IMR-90 (cell line): ENCODE measurements around the gene FAM199X. TPM values are rescaled to one million over a fixed set of nuclear protein-coding genes. Genes with fewer than 3 reads are reported as not detected.

ENCODE experiments used
- ATAC-seq: fragments of 200-7000 bp; cut with Tn5 transposase; 2 replicates; pipeline ENCODE4 v1.9.1; 2020; ENCODE audit warnings: low read depth, mild to moderate bottlenecking, moderate library complexity
- BruUV-seq: library from RNA; stranded (reverse); fragments of 400-500 nt; replicated peaks from 2 replicates; lab custom pipeline; 2021; lab: Mats Ljungman, UMichigan
- CTCF ChIA-PET: fragments of 300-600 bp; formaldehyde crosslinking; extraction: SDS; loops from one replicate; lab custom pipeline; 2021; ENCODE audit warnings: antibody characterized with exemption; lab: Yijun Ruan, JAX
- POLR2A ChIA-PET: fragments of 300-600 bp; sonication (Branson Sonifier 250); formaldehyde crosslinking; loops from one replicate; lab custom pipeline; 2022; ENCODE audit warnings: antibody characterized with exemption; ENCODE audit not compliant: unreplicated experiment; lab: Charles Lee
- DNase-seq: peaks from one replicate; pipeline ENCODE4 v3.0.0; 2013
- H2AFZ ChIP-seq: replicated peaks from 2 replicates; pipeline ENCODE3; 2013; ENCODE audit warnings: low read length, mild to moderate bottlenecking; ENCODE audit not compliant: poor library complexity
- H2AK5ac ChIP-seq: 2 replicates; pipeline ENCODE4 v1.6.1; 2013; ENCODE audit warnings: low read depth, low read length, inconsistent platforms
- H2AK9ac ChIP-seq: replicated peaks from 2 replicates; pipeline ENCODE3; 2013; ENCODE audit warnings: mild to moderate bottlenecking, low read depth, low read length, moderate library complexity; ENCODE audit not compliant: poor library complexity
- H2BK120ac ChIP-seq: 2 replicates; pipeline ENCODE4 v1.6.1; 2013; ENCODE audit warnings: low read depth, low read length, inconsistent platforms
- H2BK15ac ChIP-seq: 3 replicates; pipeline ENCODE4 v1.6.1; 2013; ENCODE audit warnings: low read depth, low read length, inconsistent platforms
- H2BK20ac ChIP-seq: 2 replicates; pipeline ENCODE4 v1.6.1; 2013; ENCODE audit warnings: low read depth, mild to moderate bottlenecking, inconsistent platforms, low read length, moderate library complexity
- H2BK5ac ChIP-seq: 2 replicates; pipeline ENCODE4 v1.6.1; 2013; ENCODE audit warnings: mild to moderate bottlenecking, low read depth, low read length, inconsistent platforms; ENCODE audit not compliant: poor library complexity, severe bottlenecking
- H3K14ac ChIP-seq: replicated peaks from 2 replicates; pipeline ENCODE4 v1.6.1; 2013; ENCODE audit warnings: low read depth, low read length, inconsistent platforms
- H3K18ac ChIP-seq: 2 replicates; pipeline ENCODE4 v1.6.1; 2013; ENCODE audit warnings: low read depth, low read length, control low read depth
- H3K23ac ChIP-seq: 2 replicates; pipeline ENCODE4 v1.6.1; 2013; ENCODE audit warnings: low read depth, low read length, inconsistent platforms
- H3K27ac ChIP-seq: 2 replicates; pipeline ENCODE4 v1.5.1; 2013; ENCODE audit warnings: mild to moderate bottlenecking, control low read depth, low read length; ENCODE audit not compliant: insufficient read depth
- H3K27me3 ChIP-seq: 2 replicates; pipeline ENCODE4 v1.6.1; 2013; ENCODE audit warnings: low read length; ENCODE audit not compliant: control insufficient read depth, insufficient read depth
- H3K36me3 ChIP-seq: 2 replicates; pipeline ENCODE4 v1.6.1; 2013; ENCODE audit warnings: low read length, mixed read lengths; ENCODE audit not compliant: control insufficient read depth, insufficient read depth
- H3K4ac ChIP-seq: 2 replicates; pipeline ENCODE4 v1.6.1; 2013; ENCODE audit warnings: low read depth, low read length, inconsistent platforms
- H3K4me1 ChIP-seq: 2 replicates; pipeline ENCODE4 v1.6.1; 2013; ENCODE audit warnings: low read length, mixed read lengths; ENCODE audit not compliant: control insufficient read depth, insufficient read depth
- H3K4me2 ChIP-seq: 2 replicates; pipeline ENCODE4 v1.6.1; 2013; ENCODE audit warnings: low read depth, mild to moderate bottlenecking, control low read depth, low read length, moderate library complexity
- H3K4me3 ChIP-seq: 2 replicates; pipeline ENCODE4 v1.5.1; 2013; ENCODE audit warnings: low read depth, mild to moderate bottlenecking, control low read depth, low read length, moderate library complexity; ENCODE audit not compliant: insufficient read depth
- H3K56ac ChIP-seq: 2 replicates; pipeline ENCODE4 v1.6.1; 2013; ENCODE audit warnings: low read length, inconsistent platforms; ENCODE audit not compliant: insufficient read depth; ENCODE audit errors: extremely low read depth
- H3K79me1 ChIP-seq, 2 experiments: 2 replicates each; pipeline ENCODE4 v1.6.1; 2013; ENCODE audit warnings: low read length in 2 of 2, inconsistent platforms in 1 of 2, low read depth in 1 of 2
- H3K9ac ChIP-seq: 2 replicates; pipeline ENCODE4 v1.6.1; 2013; ENCODE audit warnings: low read depth, low read length, control low read depth
- H3K9me1 ChIP-seq: 2 replicates; pipeline ENCODE4 v1.6.1; 2013; ENCODE audit warnings: low read length, inconsistent platforms; ENCODE audit not compliant: insufficient read depth
- H3K9me3 ChIP-seq: 2 replicates; pipeline ENCODE4 v1.6.1; 2013; ENCODE audit warnings: low read length; ENCODE audit not compliant: control insufficient read depth, insufficient read depth
- H4K20me1 ChIP-seq: 2 replicates; pipeline ENCODE4 v1.6.1; 2013; ENCODE audit warnings: low read length, inconsistent platforms; ENCODE audit not compliant: insufficient read depth
- H4K5ac ChIP-seq: 2 replicates; pipeline ENCODE4 v1.6.1; 2013; ENCODE audit warnings: mild to moderate bottlenecking, low read depth, low read length, control low read depth
- H4K8ac ChIP-seq, 2 experiments: 2 replicates each; pipeline ENCODE4 v1.6.1; 2013; ENCODE audit warnings: low read depth in 2 of 2, low read length in 2 of 2, control low read depth in 1 of 2, inconsistent platforms in 1 of 2
- H4K91ac ChIP-seq: 2 replicates; pipeline ENCODE4 v1.6.1; 2013; ENCODE audit warnings: low read depth, low read length, inconsistent platforms; ENCODE audit not compliant: insufficient read depth
- BHLHE40 ChIP-seq: fragments of 150-350 bp; IDR thresholded peaks from 2 replicates; pipeline ENCODE4 v1.6.1; 2016; ENCODE audit warnings: mild to moderate bottlenecking, low read depth, low read length
- CEBPB ChIP-seq: IDR thresholded peaks from 2 replicates; pipeline ENCODE4 v1.6.1; 2012; ENCODE audit warnings: low read depth, low read length, improper control_type of control experiment
- CHD1 ChIP-seq: IDR thresholded peaks from 2 replicates; pipeline ENCODE4 v1.6.1; 2012; ENCODE audit warnings: low read depth, low read length, improper control_type of control experiment
- FOS ChIP-seq: fragments of 150-350 bp; IDR thresholded peaks from 2 replicates; pipeline ENCODE4 v1.6.1; 2016; ENCODE audit warnings: low read depth, low read length
- MAFK ChIP-seq: IDR thresholded peaks from 2 replicates; pipeline ENCODE4 v1.6.1; 2012; ENCODE audit warnings: low read depth, low read length, improper control_type of control experiment
- MAZ ChIP-seq: IDR thresholded peaks from 2 replicates; pipeline ENCODE4 v1.6.1; 2012; ENCODE audit warnings: low read depth, mild to moderate bottlenecking, low read length, improper control_type of control experiment, moderate library complexity, borderline replicate concordance
- MXI1 ChIP-seq: IDR thresholded peaks from 2 replicates; pipeline ENCODE4 v1.6.1; 2012; ENCODE audit warnings: low read depth, mild to moderate bottlenecking, low read length, moderate library complexity, borderline replicate concordance
- NFE2L2 ChIP-seq: fragments of 150-350 bp; IDR thresholded peaks from 2 replicates; pipeline ENCODE4 v1.6.1; 2016; ENCODE audit warnings: low read depth, mild to moderate bottlenecking, low read length
- POLR2A ChIP-seq: IDR thresholded peaks from 2 replicates; pipeline ENCODE4 v1.6.1; 2012; ENCODE audit warnings: mild to moderate bottlenecking, low read depth, low read length
- RAD21 ChIP-seq: IDR thresholded peaks from 2 replicates; pipeline ENCODE4 v1.6.1; 2012; ENCODE audit warnings: low read length, improper control_type of control experiment
- RCOR1 ChIP-seq: IDR thresholded peaks from 2 replicates; pipeline ENCODE4 v1.6.1; 2012; ENCODE audit warnings: mild to moderate bottlenecking, low read length, improper control_type of control experiment; ENCODE audit not compliant: insufficient replicate concordance
- RFX5 ChIP-seq: IDR thresholded peaks from 2 replicates; pipeline ENCODE4 v1.8.0; 2012; ENCODE audit warnings: low read depth, mild to moderate bottlenecking, low read length, moderate library complexity
- SMC3 ChIP-seq: fragments of 150-350 bp; IDR thresholded peaks from 2 replicates; pipeline ENCODE4 v1.6.1; 2016; ENCODE audit warnings: low read depth, mild to moderate bottlenecking, antibody characterized with exemption, low read length, moderate library complexity
- WGBS, 2 experiments: methylation state at CpG; one replicate each; pipeline versions ENCODE4 v1.1.5 to v1.1.7; 2013; ENCODE audit warnings: missing lambda C conversion rate in 2 of 2; ENCODE audit not compliant: insufficient read length in 1 of 2; ENCODE audit errors: extremely low coverage in 2 of 2; 5-methylcytosine and 5-hydroxymethylcytosine counted together
- dilution Hi-C: fragments of 300-500 bp; cut with HindIII; formaldehyde crosslinking; loops from one replicate; pipeline ENCODE4 v1.14.3; 2018; ENCODE audit warnings: low sequenced_read_pairs; ENCODE audit not compliant: unreplicated experiment
- in situ Hi-C: fragments of 300-500 bp; cut with MboI; formaldehyde crosslinking; loops from 3 replicates; pipeline ENCODE4 v1.14.3; 2019; ENCODE audit warnings: low sequenced_read_pairs, inconsistent platforms, mixed read lengths
- intact Hi-C: fragments of 100-400 bp; cut with micrococcal nuclease; formaldehyde crosslinking; loops from 2 replicates; pipeline ENCODE4 v1.10.0; 2022
- polyA plus RNA-seq, 3 experiments: library from polyadenylated mRNA; depleted of rRNA; stranded (reverse); fragments of >200 nt; gene quantifications; 2 replicates each; pipeline ENCODE4 v1.2.3, GENCODE V29; 2012; ENCODE audit warnings: low replicate concordance in 1 of 3
- total RNA-seq: library from RNA; depleted of rRNA; stranded (reverse); fragments of >200 nt; gene quantifications from 2 replicates; pipeline ENCODE4 v1.2.3, GENCODE V29; 2012
- TF ChIP-seq, protein P1 (sequence below): conservative IDR thresholded peaks from 2 replicates; pipeline ENCODE4 v1.5.1; 2012; ENCODE audit warnings: mild to moderate bottlenecking, low read depth, low read length, improper control_type of control experiment
- TF ChIP-seq, protein P2 (sequence below): fragments of 150-350 bp; IDR thresholded peaks from 2 replicates; pipeline ENCODE4 v1.6.1; 2016; ENCODE audit warnings: low read depth, mild to moderate bottlenecking, low read length, moderate library complexity, borderline replicate concordance
- TF ChIP-seq, protein P3 (sequence below): fragments of 150-350 bp; IDR thresholded peaks from 2 replicates; pipeline ENCODE4 v1.6.1; 2017; ENCODE audit warnings: mild to moderate bottlenecking, antibody characterized with exemption, low read length, low read depth

Gene FAM199X
- total and polyA plus RNA-seq, 2 of the 4 experiments (the other 2 are of a cell fraction), result 4.0 to 13.8 TPM

DNA sequence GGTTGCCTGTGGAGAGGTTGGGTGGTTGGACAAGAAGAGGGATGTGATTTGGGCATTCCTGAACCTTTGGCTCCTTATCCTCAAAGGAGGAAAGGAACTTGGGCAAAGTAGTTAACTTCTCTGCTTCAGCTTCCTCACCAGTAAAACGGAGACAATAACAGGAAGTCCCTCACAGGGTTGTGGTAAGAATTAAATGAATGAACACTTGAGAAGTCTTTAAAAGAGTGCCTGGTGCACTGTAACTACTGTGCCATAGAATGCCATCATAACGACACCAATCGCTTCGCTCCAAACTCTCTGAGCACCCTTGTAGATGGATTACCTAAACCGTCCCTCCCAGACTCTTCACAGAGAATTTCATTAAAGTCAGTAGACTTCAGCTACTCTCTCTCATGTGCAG, 43.4 kb upstream of the FAM199X start:
- no peak for TF ChIP-seq MAZ
- TF ChIP-seq, protein P1, sequence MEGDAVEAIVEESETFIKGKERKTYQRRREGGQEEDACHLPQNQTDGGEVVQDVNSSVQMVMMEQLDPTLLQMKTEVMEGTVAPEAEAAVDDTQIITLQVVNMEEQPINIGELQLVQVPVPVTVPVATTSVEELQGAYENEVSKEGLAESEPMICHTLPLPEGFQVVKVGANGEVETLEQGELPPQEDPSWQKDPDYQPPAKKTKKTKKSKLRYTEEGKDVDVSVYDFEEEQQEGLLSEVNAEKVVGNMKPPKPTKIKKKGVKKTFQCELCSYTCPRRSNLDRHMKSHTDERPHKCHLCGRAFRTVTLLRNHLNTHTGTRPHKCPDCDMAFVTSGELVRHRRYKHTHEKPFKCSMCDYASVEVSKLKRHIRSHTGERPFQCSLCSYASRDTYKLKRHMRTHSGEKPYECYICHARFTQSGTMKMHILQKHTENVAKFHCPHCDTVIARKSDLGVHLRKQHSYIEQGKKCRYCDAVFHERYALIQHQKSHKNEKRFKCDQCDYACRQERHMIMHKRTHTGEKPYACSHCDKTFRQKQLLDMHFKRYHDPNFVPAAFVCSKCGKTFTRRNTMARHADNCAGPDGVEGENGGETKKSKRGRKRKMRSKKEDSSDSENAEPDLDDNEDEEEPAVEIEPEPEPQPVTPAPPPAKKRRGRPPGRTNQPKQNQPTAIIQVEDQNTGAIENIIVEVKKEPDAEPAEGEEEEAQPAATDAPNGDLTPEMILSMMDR, result no peak
- TF ChIP-seq CEBPB, result no peak
- TF ChIP-seq MXI1, result no peak
- no peak for TF ChIP-seq POLR2A
- no peak for TF ChIP-seq BHLHE40
- no peak for TF ChIP-seq RFX5
- no peak for TF ChIP-seq RCOR1
- TF ChIP-seq, protein P2, sequence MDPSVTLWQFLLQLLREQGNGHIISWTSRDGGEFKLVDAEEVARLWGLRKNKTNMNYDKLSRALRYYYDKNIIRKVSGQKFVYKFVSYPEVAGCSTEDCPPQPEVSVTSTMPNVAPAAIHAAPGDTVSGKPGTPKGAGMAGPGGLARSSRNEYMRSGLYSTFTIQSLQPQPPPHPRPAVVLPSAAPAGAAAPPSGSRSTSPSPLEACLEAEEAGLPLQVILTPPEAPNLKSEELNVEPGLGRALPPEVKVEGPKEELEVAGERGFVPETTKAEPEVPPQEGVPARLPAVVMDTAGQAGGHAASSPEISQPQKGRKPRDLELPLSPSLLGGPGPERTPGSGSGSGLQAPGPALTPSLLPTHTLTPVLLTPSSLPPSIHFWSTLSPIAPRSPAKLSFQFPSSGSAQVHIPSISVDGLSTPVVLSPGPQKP, result no peak
- TF ChIP-seq, protein P3, sequence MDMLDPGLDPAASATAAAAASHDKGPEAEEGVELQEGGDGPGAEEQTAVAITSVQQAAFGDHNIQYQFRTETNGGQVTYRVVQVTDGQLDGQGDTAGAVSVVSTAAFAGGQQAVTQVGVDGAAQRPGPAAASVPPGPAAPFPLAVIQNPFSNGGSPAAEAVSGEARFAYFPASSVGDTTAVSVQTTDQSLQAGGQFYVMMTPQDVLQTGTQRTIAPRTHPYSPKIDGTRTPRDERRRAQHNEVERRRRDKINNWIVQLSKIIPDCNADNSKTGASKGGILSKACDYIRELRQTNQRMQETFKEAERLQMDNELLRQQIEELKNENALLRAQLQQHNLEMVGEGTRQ, result no peak
- no peak for TF ChIP-seq NFE2L2
- TF ChIP-seq RAD21, result no peak
- TF ChIP-seq MAFK, result no peak
- TF ChIP-seq SMC3, result no peak
- no peak for TF ChIP-seq CHD1
- no peak for TF ChIP-seq FOS
- Histone ChIP-seq H2AK5ac (no peak overlapping the region), H2AFZ (no peak overlapping the region), H3K23ac (no peak overlapping the region), H2BK5ac (no peak overlapping the region), H2BK15ac (no peak overlapping the region), H3K4me1 (no peaks in the 10 kb centered on the region), H4K8ac (no peak overlapping the region), H3K4me3 (no peak overlapping the region), H3K9me3 (no peaks in the 10 kb centered on the region), H3K27ac (no peak overlapping the region), H3K4me2 (no peak overlapping the region), H3K27me3 (peaks cover 2% of the 10 kb centered on the region), H4K5ac (no peak overlapping the region), H3K9ac (no peak overlapping the region), H3K79me1 (no peaks in the 10 kb centered on the region), H4K91ac (no peak overlapping the region), H3K18ac (no peak overlapping the region), H2AK9ac (no peak overlapping the region), H3K9me1 (no peaks in the 10 kb centered on the region), H3K4ac (no peak overlapping the region), H4K20me1 (no peaks in the 10 kb centered on the region; the same call in 1 of the 2 replicates), H3K36me3 (no peaks in the 10 kb centered on the region), H3K14ac (no peak overlapping the region), H3K56ac (no peak overlapping the region), H2BK120ac (no peak overlapping the region), H2BK20ac (no peak overlapping the region)
- no peak for DNase-seq
- dilution Hi-C loops (no loop called here), intact Hi-C loops (no loop called here), in situ Hi-C loops (loop anchor here (25.0 kb wide), 1 partner anchor 286 kb away; the partner anchor contains the start of gene RAB9B)
- ChIA-PET POLR2A (no interaction called here), CTCF (interaction anchor here (0.7 to 1.1 kb wide), 2 partner anchors 10 to 190 kb away, joined by 3 to 5 read pairs; no protein-coding TSS in a partner anchor)
- no CpG with 5 or more reads among the region's 5 CpGs for WGBS, 2 experiments
- no TSS peak for BruUV-seq
- ATAC-seq, result no peak
